GM21447 (cell line): ENCODE measurements around the gene SPINDOC.

ENCODE experiments used
- ATAC-seq: cut with Tn5 transposase; IDR thresholded peaks from one replicate; pipeline ENCODE4 v1.9.1; 2021; ENCODE audit not compliant: unreplicated experiment

The SPINDOC gene

GRCh38 chr11:63832336-63832735 lies 19.1 kb downstream of the SPINDOC start:
- ATAC-seq = no peak

GRCh38 chr11:63833048-63833447 lies 19.8 kb downstream of the SPINDOC start:
- no peak for ATAC-seq

- ATAC-seq = no peak
Measured at GRCh38 chr11:63834535-63835157, 21.4 kb downstream of the SPINDOC start.

- ATAC-seq = no peak
Measured at GRCh38 chr11:63835158-63835545, 21.9 kb downstream of the SPINDOC start.

- no peak for ATAC-seq
Measured at GRCh38 chr11:63837027-63837688, 23.9 kb downstream of the SPINDOC start.

GRCh38 chr11:63837739-63838138 lies 24.5 kb downstream of the SPINDOC start:
- ATAC-seq = no peak

GRCh38 chr11:63838150-63838677 lies 25.0 kb downstream of the SPINDOC start:
- ATAC-seq = peak; percentile 63

- peak; percentile 70 for ATAC-seq
Measured at GRCh38 chr11:63838678-63839507, 25.6 kb downstream of the SPINDOC start, which contains the start of gene MARK2. TSS of gene MARK2 (plus strand) at chr11:63839110. CDS start at chr11:63839507, 397 bp downstream.

GRCh38 chr11:63839508-63840355 lies 26.5 kb downstream of the SPINDOC start:
- no peak for ATAC-seq

GRCh38 chr11:63840356-63841060 lies 27.3 kb downstream of the SPINDOC start:
- ATAC-seq = no peak

GRCh38 chr11:63841554-63841953 lies 28.3 kb downstream of the SPINDOC start:
- ATAC-seq = no peak

GRCh38 chr11:63843041-63843440 lies 29.8 kb downstream of the SPINDOC start:
- no peak for ATAC-seq

GRCh38 chr11:63844836-63845235 lies 31.6 kb downstream of the SPINDOC start:
- ATAC-seq = no peak

- ATAC-seq = no peak
Measured at GRCh38 chr11:63845303-63845702, 32.0 kb downstream of the SPINDOC start.

GRCh38 chr11:63845911-63846310 lies 32.7 kb downstream of the SPINDOC start:
- ATAC-seq = no peak

GRCh38 chr11:63846897-63847296 lies 33.6 kb downstream of the SPINDOC start:
- no peak for ATAC-seq

GRCh38 chr11:63847363-63847762 lies 34.1 kb downstream of the SPINDOC start:
- ATAC-seq = no peak

GRCh38 chr11:63849691-63850090 lies 36.4 kb downstream of the SPINDOC start:
- no peak for ATAC-seq

- ATAC-seq = no peak
Measured at GRCh38 chr11:63850920-63851319, 37.7 kb downstream of the SPINDOC start.

- ATAC-seq = no peak
Measured at GRCh38 chr11:63851364-63851763, 38.1 kb downstream of the SPINDOC start.
